ENCODE data around the gene MICAL3.
"Not testable (repeated sequence)": the region's sequence is repeated elsewhere in the genome, so short reads cannot be mapped to it uniquely, and the experiment has no call there.

Gene MICAL3

DNA sequence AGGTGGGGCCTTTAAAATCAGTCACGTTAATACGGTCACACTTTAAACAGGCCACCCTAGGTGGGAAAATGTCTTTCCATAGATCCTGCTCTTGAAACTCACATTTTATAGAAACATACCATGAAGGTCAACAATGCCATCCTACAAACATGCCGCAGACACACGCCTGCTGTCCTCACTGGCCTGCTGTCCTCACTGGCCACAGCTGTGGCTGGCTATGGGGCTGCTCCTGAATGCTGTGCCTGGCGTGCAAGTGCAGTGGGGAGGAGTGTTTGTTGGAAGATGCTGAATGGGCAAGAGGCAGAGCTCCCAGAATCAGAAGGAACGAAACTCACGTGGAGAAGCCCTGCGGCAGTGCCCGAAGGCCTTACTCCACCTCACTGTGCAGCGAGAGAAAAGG is 143.9 kb downstream of the MICAL3 start:
- TF ChIP-seq, protein P1, sequence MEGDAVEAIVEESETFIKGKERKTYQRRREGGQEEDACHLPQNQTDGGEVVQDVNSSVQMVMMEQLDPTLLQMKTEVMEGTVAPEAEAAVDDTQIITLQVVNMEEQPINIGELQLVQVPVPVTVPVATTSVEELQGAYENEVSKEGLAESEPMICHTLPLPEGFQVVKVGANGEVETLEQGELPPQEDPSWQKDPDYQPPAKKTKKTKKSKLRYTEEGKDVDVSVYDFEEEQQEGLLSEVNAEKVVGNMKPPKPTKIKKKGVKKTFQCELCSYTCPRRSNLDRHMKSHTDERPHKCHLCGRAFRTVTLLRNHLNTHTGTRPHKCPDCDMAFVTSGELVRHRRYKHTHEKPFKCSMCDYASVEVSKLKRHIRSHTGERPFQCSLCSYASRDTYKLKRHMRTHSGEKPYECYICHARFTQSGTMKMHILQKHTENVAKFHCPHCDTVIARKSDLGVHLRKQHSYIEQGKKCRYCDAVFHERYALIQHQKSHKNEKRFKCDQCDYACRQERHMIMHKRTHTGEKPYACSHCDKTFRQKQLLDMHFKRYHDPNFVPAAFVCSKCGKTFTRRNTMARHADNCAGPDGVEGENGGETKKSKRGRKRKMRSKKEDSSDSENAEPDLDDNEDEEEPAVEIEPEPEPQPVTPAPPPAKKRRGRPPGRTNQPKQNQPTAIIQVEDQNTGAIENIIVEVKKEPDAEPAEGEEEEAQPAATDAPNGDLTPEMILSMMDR (IDR thresholded peaks at IDR 0.05; ENCODE audit: low read depth, low read length), result no peak
- Histone ChIP-seq H3K4me3 (ENCODE audit: low read depth, low read length) (no peak overlapping the region), H3K36me3 (peaks cover 23% of the 10 kb centered on the region), H3K9me3 (no peaks in the 10 kb centered on the region), H3K27me3 (no peaks in the 10 kb centered on the region), H3K4me1 (no peaks in the 10 kb centered on the region; the same call in 1 of the 2 replicates)
- no peak for DNase-seq

DNA sequence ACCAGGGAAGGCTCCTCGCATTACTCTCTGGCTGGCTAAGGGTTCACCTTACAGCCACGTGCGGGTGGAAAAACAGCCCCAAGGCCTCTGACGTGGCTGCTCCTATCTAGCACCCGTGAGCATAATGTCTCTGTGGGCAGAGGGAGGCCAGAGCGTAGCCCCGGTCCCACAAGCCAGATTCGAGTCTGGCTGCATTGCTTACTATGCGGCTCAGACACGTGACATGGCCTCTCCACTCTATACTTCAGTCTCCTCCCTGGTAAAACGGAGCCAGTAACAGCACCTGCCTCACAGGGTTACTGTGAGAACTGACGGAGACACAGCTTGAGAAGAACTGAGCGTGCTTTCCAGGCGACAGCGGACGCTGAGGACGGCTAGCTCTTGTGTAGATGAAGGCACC is 144.3 kb downstream of the MICAL3 start:
- no peaks in the 10 kb centered on the region; the same call in 1 of the 2 replicates for H3K4me1 ChIP-seq
- no peaks in the 10 kb centered on the region for H3K9me3 ChIP-seq
- H3K4me3 ChIP-seq (ENCODE audit: low read depth, low read length), result no peak overlapping the region
- TF ChIP-seq, protein P1 (IDR thresholded peaks at IDR 0.05; ENCODE audit: low read depth, low read length), result no peak
- DNase-seq, result no peak
- no peaks in the 10 kb centered on the region for H3K27me3 ChIP-seq
- peaks cover 18% of the 10 kb centered on the region for H3K36me3 ChIP-seq

DNA sequence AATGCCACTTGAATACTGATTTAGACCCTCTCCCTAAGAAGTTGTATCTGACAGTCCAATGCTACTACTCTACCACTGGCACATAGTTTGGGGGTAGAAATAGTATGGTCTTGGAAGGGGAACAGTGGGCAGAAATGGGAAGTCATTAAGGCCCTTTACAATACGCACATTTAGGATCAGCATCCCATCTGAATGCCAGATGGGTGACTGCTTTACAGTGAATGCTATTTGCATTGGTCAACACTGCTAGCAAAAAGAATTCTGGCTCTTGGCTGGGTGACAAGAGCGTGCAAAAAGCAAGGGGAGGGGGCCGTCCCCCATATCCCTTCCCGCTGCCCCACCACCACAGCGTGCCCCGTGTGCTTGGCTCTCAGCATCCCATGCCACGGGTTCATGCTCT is 145.4 kb downstream of the MICAL3 start:
- no peak for DNase-seq
- peaks cover 15% of the 10 kb centered on the region for H3K36me3 ChIP-seq
- H3K9me3 ChIP-seq, result no peaks in the 10 kb centered on the region
- no peak overlapping the region for H3K4me3 ChIP-seq (ENCODE audit: low read depth, low read length)
- H3K4me1 ChIP-seq, result peaks cover 3% of the 10 kb centered on the region; the same call in 1 of the 2 replicates
- TF ChIP-seq, protein P1 (IDR thresholded peaks at IDR 0.05; ENCODE audit: low read depth, low read length), result no peak
- H3K27me3 ChIP-seq, result no peaks in the 10 kb centered on the region

DNA sequence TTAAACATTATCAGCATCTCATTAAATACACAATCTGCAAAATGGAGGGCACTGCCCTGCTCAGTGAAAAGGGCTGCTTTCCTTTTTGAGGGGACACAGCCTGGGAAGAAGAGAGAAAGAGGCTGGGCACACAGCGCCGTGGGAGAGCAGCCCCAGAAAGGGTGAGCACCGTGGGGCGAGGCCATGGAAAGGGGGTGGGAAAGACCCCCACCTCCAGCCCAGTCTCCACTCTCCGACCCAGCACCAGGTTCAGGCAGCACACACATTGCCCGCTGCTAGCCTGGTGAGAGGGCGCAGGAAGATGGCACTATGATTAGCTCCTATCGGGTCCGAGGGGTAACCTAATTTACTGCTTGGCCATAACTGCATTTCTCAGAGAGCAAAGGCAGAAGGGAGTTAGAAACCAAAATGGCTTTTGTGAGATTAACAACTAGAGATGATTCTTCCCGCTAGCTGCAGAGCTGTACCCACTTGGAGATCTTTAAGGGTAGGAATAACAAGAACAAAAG is 146.1 kb downstream of the MICAL3 start:
- TF ChIP-seq, protein P1 (IDR thresholded peaks at IDR 0.05; ENCODE audit: low read depth, low read length), result no peak
- peaks cover 3% of the 10 kb centered on the region; the same call in 1 of the 2 replicates for H3K4me1 ChIP-seq
- no peaks in the 10 kb centered on the region for H3K9me3 ChIP-seq
- no peaks in the 10 kb centered on the region for H3K27me3 ChIP-seq
- no peak overlapping the region for H3K4me3 ChIP-seq (ENCODE audit: low read depth, low read length)
- DNase-seq, result no peak
- peaks cover 14% of the 10 kb centered on the region for H3K36me3 ChIP-seq

DNA sequence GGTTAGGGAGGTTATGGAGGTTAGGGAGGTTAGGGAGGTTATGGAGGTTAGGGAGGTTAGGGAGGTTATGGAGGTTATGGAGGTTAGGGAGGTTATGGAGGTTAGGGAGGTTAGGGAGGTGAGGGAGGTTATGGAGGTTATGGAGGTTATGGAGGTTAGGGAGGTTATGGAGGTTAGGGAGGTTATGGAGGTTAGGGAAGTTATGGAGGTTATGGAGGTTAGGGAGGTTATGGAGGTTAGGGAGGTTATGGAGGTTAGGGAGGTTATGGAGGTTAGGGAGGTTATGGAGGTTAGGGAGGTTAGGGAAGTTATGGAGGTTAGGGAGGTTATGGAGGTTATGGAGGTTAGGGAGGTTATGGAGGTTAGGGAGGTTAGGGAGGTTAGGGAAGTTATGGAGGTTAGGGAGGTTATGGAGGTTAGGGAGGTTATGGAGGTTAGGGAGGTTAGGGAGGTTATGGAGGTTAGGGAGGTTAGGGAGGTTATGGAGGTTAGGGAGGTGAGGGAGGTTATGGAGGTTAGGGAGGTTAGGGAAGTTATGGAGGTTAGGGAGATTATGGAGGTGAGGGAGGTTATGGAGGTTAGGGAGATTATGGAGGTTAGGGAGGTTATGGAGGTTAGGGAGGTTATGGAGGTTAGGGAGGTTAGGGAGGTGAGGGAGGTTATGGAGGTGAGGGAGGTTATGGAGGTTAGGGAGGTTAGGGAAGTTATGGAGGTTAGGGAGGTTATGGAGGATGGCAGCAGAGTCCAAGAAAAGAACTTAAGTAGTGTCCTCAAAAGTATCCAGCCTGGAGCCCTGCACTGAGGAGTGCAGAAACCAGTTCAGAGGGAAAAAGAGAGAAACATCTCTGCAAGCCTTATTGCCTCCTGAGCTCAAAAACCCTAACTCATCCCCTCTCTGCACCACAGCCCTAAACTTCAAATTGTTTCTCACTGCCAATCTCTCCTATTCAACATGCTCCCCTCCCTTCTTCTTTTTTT is 147.2 kb downstream of the MICAL3 start:
- H3K4me3 ChIP-seq (ENCODE audit: low read depth, low read length); H3K27me3 ChIP-seq: not testable (repeated sequence)
- H3K36me3 ChIP-seq, result peaks cover 20% of the 10 kb centered on the region

DNA sequence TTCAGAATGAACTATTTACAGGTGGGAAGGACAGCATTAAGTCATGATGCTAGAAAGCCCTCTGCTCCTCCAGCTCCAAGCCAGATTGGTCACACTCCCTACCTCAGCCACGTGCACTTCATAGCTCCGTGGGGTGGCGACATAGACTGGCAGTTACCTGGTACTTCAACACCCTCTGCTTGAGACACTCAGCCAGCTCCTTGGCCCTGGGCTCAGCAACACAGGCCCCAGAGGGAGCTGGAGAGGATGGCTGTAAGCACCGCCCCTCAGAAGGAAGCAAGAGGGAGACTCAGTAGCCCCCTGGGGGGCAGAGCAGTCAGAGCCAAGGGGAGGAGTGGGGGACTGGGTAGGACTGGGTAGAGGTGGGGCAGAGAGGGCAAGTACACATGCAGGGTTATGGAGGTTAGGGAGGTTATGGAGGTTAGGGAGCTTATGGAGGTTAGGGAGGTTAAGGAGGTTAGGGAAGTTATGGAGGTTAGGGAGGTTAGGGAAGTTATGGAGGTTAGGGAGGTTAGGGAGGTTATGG is 148.0 kb downstream of the MICAL3 start:
- TF ChIP-seq, protein P1 (IDR thresholded peaks at IDR 0.05; ENCODE audit: low read depth, low read length), result no peak
- H3K4me3 ChIP-seq (ENCODE audit: low read depth, low read length), result no peak overlapping the region
- no peak for DNase-seq
- H3K4me1 ChIP-seq, result peaks cover 3% of the 10 kb centered on the region; the same call in 1 of the 2 replicates
- H3K36me3 ChIP-seq, result peaks cover 28% of the 10 kb centered on the region
- H3K27me3 ChIP-seq, result no peaks in the 10 kb centered on the region
- no peaks in the 10 kb centered on the region for H3K9me3 ChIP-seq

More for the DNA sequence above, 147.2 kb downstream of the MICAL3 start:
- not testable (repeated sequence) for H3K9me3 ChIP-seq, DNase-seq, H3K4me1 ChIP-seq

Data from BE2C (cell line).